GM12878 (cell line): Measurements from ENCODE around the gene COL18A1. TPM values are rescaled to one million over a fixed set of nuclear protein-coding genes. Genes with fewer than 3 reads are reported as not detected.

ENCODE experiments used
- ATAC-seq: fragments of 200-7000 bp; cut with Tn5 transposase; 3 replicates; pipeline ENCODE4 v1.9.1; 2020; ENCODE audit warnings: mild to moderate bottlenecking, moderate library complexity
- BruUV-seq: library from RNA; stranded (reverse); fragments of 400-500 nt; replicated peaks from 2 replicates; lab custom pipeline; 2021; lab: Mats Ljungman, UMichigan
- CTCF ChIA-PET: fragments of 300-600 bp; sonication (Branson Sonifier 250); formaldehyde crosslinking; extraction: SDS; loops from one replicate; lab custom pipeline; 2021; ENCODE audit warnings: inconsistent platforms; lab: Yijun Ruan, JAX
- POLR2A ChIA-PET: fragments of 350-600 bp; formaldehyde crosslinking; extraction: SDS; loops from one replicate; lab custom pipeline; 2021; ENCODE audit warnings: inconsistent platforms; lab: Charles Lee
- RAD21 ChIA-PET: fragments of 300-600 bp; sonication (Branson Sonifier 250); formaldehyde crosslinking; loops from one replicate; lab custom pipeline; 2023; ENCODE audit warnings: antibody characterized with exemption; ENCODE audit not compliant: unreplicated experiment; lab: Charles Lee
- SMC1A ChIA-PET: fragments of 300-600 bp; sonication (Branson Sonifier 250); formaldehyde crosslinking; loops from one replicate; lab custom pipeline; 2023; ENCODE audit not compliant: unreplicated experiment, uncharacterized antibody; lab: Charles Lee
- DNase-seq: peaks from one replicate; pipeline ENCODE4 v3.0.0-alpha.2; 2011; ENCODE audit warnings: low read depth, low spot score
- FAIRE-seq: peaks from 3 replicates; lab custom pipeline; 2011; peaks lifted over from hg19 to GRCh38; lab: Jason Lieb, UNC
- H2AFZ ChIP-seq: 2 replicates; pipeline ENCODE4 v1.6.0; 2011; ENCODE audit warnings: low read depth, low read length, control low read depth; ENCODE audit not compliant: control insufficient read depth
- H3K27ac ChIP-seq: 2 replicates; pipeline ENCODE4 v1.5.1; 2011; ENCODE audit warnings: control low read depth; ENCODE audit not compliant: control insufficient read depth, insufficient read depth
- H3K27me3 ChIP-seq, 2 experiments: replicated peaks in 1 of 2; 2 replicates each; pipeline versions ENCODE4 v1.6.0 to v1.6.1; 2011; ENCODE audit warnings: low read length in 1 of 2; ENCODE audit not compliant: control insufficient read depth in 2 of 2, insufficient read depth in 2 of 2
- H3K36me3 ChIP-seq, 2 experiments: 2 replicates each; pipeline ENCODE4 v1.5.1; 2011; ENCODE audit warnings: low read length in 1 of 2; ENCODE audit not compliant: control insufficient read depth in 2 of 2, insufficient read depth in 2 of 2
- H3K4me1 ChIP-seq: 2 replicates; pipeline ENCODE4 v1.6.1; 2011; ENCODE audit warnings: mild to moderate bottlenecking, low read length, moderate library complexity, mixed read lengths; ENCODE audit not compliant: control insufficient read depth, insufficient read depth
- H3K4me2 ChIP-seq: 2 replicates; pipeline ENCODE4 v1.6.0; 2011; ENCODE audit warnings: control low read depth; ENCODE audit not compliant: control insufficient read depth, insufficient read depth
- H3K4me3 ChIP-seq: fragments of 200-600 bp; sonication (generic); 2 replicates; pipeline ENCODE4 v1.5.1; 2016
- H3K79me2 ChIP-seq: 2 replicates; pipeline ENCODE4 v1.6.0; 2011; ENCODE audit warnings: low read length; ENCODE audit not compliant: control insufficient read depth, insufficient read depth
- H3K9ac ChIP-seq: 2 replicates; pipeline ENCODE4 v1.8.0; 2011; ENCODE audit warnings: low read length, control low read depth, mixed read lengths; ENCODE audit not compliant: control insufficient read depth, insufficient read depth
- H3K9me3 ChIP-seq: replicated peaks from 3 replicates; pipeline ENCODE4 v1.5.1; 2011; ENCODE audit warnings: mild to moderate bottlenecking, low read length; ENCODE audit not compliant: control insufficient read depth, insufficient read depth
- H4K20me1 ChIP-seq: 2 replicates; pipeline ENCODE4 v1.6.0; 2011; ENCODE audit not compliant: control insufficient read depth, insufficient read depth
- HDAC2 ChIP-seq: fragments of 200-600 bp; sonication (generic); IDR thresholded peaks from 2 replicates; pipeline ENCODE4 v1.6.1; 2017
- NFXL1 ChIP-seq: fragments of 450-650 bp; IDR thresholded peaks from 2 replicates; pipeline ENCODE4 v1.6.1; 2017; ENCODE audit warnings: antibody characterized with exemption, mild to moderate bottlenecking, borderline replicate concordance
- NFYB ChIP-seq: IDR thresholded peaks from 2 replicates; pipeline ENCODE4 v1.6.1; 2011; ENCODE audit warnings: low read depth, mild to moderate bottlenecking, low read length, improper control_type of control experiment, moderate library complexity; ENCODE audit not compliant: insufficient read depth
- POLR2AphosphoS2 ChIP-seq: IDR thresholded peaks from 2 replicates; pipeline ENCODE4 v1.6.1; 2011; ENCODE audit warnings: low read depth, mild to moderate bottlenecking, low read length, improper control_type of control experiment, moderate library complexity
- RCOR1 ChIP-seq: conservative IDR thresholded peaks from 2 replicates; pipeline ENCODE4 v1.6.1; 2012; ENCODE audit warnings: low read depth, low read length, improper control_type of control experiment
- TBL1XR1 ChIP-seq: IDR thresholded peaks from 2 replicates; pipeline ENCODE4 v1.6.1; 2012; ENCODE audit warnings: low read depth, low read length, improper control_type of control experiment
- ZNF217 ChIP-seq: fragments of 450-650 bp; IDR thresholded peaks from 2 replicates; pipeline ENCODE4 v1.6.1; 2017; ENCODE audit warnings: antibody characterized with exemption, mild to moderate bottlenecking
- WGBS: methylation state at CpG from one replicate; pipeline ENCODE4 v1.1.6; 2016; ENCODE audit warnings: low lambda C conversion rate; ENCODE audit not compliant: insufficient replicate concordance, insufficient coverage; ENCODE audit errors: missing lambda C conversion rate; 5-methylcytosine and 5-hydroxymethylcytosine counted together
- in situ Hi-C: fragments of 300-500 bp; cut with MboI; formaldehyde crosslinking; loops from 9 replicates; pipeline ENCODE4 v1.14.3; 2018; ENCODE audit warnings: mixed read lengths
- intact Hi-C: fragments of 100-400 bp; cut with micrococcal nuclease; formaldehyde crosslinking; loops from one replicate; pipeline ENCODE4 v1.14.2; 2022; ENCODE audit not compliant: unreplicated experiment
- polyA plus RNA-seq, 11 experiments: library from polyadenylated mRNA; depleted of rRNA in 4 of 11; unstranded in 6 of 11; stranded (reverse) in 5 of 11; fragments of >200 nt; fragmentation: Nextera tagmentation in 4 of 11; fragmentation: Illumina TruSeq in 1 of 11; extraction: Ambion mirVana in 4 of 11; extraction: Trizol in 1 of 11; gene quantifications; 1 replicate in 1 of 11; 2 replicates in 10 of 11; pipeline versions ENCODE4 v1.2.1 to v1.2.3, GENCODE V29; 2011 to 2016; ENCODE audit warnings: inconsistent platforms in 2 of 11, missing spikeins in 2 of 11, low read depth in 1 of 11
- total RNA-seq, 4 experiments: library from RNA; depleted of rRNA in 3 of 4; stranded (reverse); fragments of >200 nt in 3 of 4; fragmentation: Illumina TruSeq in 1 of 4; extraction: Trizol in 1 of 4; gene quantifications; 2 replicates each; pipeline versions ENCODE4 v1.2.1 to v1.2.3, GENCODE V29; 2013 to 2021
- TF ChIP-seq, protein P1 (sequence below): IDR thresholded peaks from 2 replicates; pipeline ENCODE4 v1.6.1; 2011; ENCODE audit warnings: mild to moderate bottlenecking, low read depth, low read length, moderate library complexity; ENCODE audit not compliant: insufficient replicate concordance
- TF ChIP-seq, protein P2 (sequence below): IDR thresholded peaks from 2 replicates; pipeline ENCODE4 v1.6.1; 2011; ENCODE audit warnings: low read depth, low read length, improper control_type of control experiment, borderline replicate concordance
- TF ChIP-seq, protein P3 (sequence below): fragments of 150-350 bp; IDR thresholded peaks from 2 replicates; pipeline ENCODE4 v1.6.1; 2014; ENCODE audit warnings: mild to moderate bottlenecking, low read depth, low read length
- TF ChIP-seq, protein P4 (sequence below): fragments of 450-650 bp; IDR thresholded peaks from 2 replicates; pipeline ENCODE4 v1.6.1; 2018; ENCODE audit warnings: borderline replicate concordance, mild to moderate bottlenecking; ENCODE audit not compliant: partially characterized antibody

The COL18A1 gene
- total and polyA plus RNA-seq, 10 of the 15 experiments (the other 5 are each of a cell fraction or from before 2014, with no cell fraction given), result under 0.01 to 0.49 (median 0.09) TPM; not detected in 3

DNA sequence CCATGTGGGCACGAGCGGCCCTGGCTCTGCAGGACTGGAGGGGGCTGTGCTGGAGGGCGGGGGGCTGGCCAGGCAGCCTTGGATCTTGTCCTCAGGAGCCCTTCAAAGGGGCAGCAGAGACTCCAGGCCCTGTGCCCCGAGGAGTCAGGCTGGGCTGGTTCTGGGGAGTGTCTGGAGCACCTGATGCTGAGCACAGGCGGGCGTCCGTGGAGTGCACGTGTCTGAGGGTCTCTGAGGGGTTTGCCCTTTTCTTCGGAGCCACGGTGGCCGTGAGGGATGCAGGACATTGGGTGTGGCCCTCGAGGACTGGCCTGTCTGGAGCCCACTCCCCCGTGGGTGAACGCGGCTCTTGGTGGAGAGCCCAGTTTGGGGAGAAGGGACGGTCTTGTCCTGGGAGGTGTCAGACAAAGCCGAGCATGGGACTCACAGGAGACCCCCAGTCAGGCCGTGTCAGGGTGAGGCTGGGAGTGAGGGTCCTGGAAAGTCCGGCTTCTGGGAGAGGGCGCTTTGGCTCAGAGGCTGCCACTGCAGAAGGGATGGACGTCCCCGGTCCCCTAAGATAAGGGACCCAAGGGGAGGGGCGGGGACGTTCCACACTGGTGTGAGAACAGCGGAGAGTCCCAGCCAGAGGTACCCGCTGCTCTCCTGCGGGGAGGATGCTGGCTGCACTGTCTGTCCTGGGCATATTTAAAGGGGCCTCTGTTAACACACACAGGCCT lies 60.8 kb downstream of the COL18A1 start (continued):
- TF ChIP-seq, protein P1, sequence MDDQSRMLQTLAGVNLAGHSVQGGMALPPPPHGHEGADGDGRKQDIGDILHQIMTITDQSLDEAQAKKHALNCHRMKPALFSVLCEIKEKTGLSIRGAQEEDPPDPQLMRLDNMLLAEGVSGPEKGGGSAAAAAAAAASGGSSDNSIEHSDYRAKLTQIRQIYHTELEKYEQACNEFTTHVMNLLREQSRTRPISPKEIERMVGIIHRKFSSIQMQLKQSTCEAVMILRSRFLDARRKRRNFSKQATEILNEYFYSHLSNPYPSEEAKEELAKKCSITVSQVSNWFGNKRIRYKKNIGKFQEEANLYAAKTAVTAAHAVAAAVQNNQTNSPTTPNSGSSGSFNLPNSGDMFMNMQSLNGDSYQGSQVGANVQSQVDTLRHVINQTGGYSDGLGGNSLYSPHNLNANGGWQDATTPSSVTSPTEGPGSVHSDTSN, result no peak
- TF ChIP-seq TBL1XR1 (no peak), NFYB (no peak)
- TF ChIP-seq, all 136 proteins: peak for 0

DNA sequence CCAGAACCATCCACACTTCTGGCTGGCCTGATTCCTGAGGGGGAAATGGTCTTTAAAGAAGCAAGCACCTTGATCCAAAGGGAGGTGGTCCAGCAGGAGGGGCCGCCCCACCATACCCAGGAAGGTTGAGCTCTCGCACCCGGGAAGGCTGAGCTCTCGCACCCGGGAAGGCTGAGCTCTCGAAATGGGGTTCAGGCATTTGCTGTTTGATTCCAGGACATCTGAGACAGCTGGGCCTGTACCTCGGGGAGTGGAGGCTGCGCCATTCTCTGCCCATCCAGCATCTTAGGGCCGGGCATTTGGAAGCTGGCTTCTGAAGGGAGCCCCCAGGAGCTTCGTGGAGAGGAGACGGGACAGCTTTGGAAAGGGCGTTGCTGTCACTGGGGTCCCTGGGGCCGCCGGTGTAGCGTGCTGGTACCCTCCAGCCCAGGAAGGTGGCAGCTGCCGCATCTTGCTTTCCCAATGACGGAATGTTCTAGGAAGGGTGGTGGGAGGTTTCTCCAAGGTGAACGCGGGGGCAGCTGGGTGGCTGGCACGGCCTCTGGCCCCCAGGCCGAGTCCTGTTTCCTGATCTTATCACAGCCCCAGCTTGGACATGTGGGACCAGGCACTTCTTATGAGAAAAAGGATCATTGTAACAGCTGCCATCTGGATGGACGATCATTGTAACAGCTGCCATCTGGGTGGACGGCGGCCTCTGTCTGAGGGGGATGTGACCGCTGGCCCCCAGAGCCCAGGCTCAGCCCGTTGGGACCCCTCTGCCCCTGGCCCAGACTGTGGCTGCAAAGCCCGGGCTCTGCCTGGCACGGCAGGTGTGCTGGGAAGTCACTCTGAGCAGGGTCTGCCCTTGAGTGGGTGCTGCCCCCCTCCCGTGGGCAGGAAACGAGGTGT lies 61.6 kb downstream of the COL18A1 start:
- H3K27ac ChIP-seq, result no peak overlapping the region
- RAD21 ChIA-PET, result no interaction called here
- no peak overlapping the region for H2AFZ ChIP-seq
- H4K20me1 ChIP-seq, result no peaks in the 10 kb centered on the region
- CTCF ChIA-PET, result no interaction called here
- intact Hi-C loops (no loop called here), in situ Hi-C loops (loop anchor here (25.0 kb wide), 1 partner anchor 346 kb away; no protein-coding TSS in a partner anchor)
- no peak overlapping the region for H3K9ac ChIP-seq
- H3K9me3 ChIP-seq, result no peaks in the 10 kb centered on the region
- H3K36me3 ChIP-seq, result no peaks in the 10 kb centered on the region
- BruUV-seq, result no TSS peak
- H3K79me2 ChIP-seq, result no peaks in the 10 kb centered on the region
- ATAC-seq (no peak), FAIRE-seq (no peak), DNase-seq (no peak)
- POLR2A ChIA-PET, result no interaction called here
- SMC1A ChIA-PET, result no interaction called here
- no peaks in the 10 kb centered on the region for H3K27me3 ChIP-seq
- H3K4me3 ChIP-seq, result no peak overlapping the region
- H3K4me1 ChIP-seq, result no peaks in the 10 kb centered on the region
- no peak overlapping the region for H3K4me2 ChIP-seq
- WGBS, result 63% methylated on average over 30 of the region's 30 CpGs
- TF ChIP-seq, protein P2, sequence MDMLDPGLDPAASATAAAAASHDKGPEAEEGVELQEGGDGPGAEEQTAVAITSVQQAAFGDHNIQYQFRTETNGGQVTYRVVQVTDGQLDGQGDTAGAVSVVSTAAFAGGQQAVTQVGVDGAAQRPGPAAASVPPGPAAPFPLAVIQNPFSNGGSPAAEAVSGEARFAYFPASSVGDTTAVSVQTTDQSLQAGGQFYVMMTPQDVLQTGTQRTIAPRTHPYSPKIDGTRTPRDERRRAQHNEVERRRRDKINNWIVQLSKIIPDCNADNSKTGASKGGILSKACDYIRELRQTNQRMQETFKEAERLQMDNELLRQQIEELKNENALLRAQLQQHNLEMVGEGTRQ, result no peak
- TF ChIP-seq NFXL1 (no peak), ZNF217 (no peak), RCOR1 (no peak), POLR2AphosphoS2 (no peak), HDAC2 (no peak)
- TF ChIP-seq, protein P3, sequence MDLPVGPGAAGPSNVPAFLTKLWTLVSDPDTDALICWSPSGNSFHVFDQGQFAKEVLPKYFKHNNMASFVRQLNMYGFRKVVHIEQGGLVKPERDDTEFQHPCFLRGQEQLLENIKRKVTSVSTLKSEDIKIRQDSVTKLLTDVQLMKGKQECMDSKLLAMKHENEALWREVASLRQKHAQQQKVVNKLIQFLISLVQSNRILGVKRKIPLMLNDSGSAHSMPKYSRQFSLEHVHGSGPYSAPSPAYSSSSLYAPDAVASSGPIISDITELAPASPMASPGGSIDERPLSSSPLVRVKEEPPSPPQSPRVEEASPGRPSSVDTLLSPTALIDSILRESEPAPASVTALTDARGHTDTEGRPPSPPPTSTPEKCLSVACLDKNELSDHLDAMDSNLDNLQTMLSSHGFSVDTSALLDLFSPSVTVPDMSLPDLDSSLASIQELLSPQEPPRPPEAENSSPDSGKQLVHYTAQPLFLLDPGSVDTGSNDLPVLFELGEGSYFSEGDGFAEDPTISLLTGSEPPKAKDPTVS, result no peak
- TF ChIP-seq, protein P4, sequence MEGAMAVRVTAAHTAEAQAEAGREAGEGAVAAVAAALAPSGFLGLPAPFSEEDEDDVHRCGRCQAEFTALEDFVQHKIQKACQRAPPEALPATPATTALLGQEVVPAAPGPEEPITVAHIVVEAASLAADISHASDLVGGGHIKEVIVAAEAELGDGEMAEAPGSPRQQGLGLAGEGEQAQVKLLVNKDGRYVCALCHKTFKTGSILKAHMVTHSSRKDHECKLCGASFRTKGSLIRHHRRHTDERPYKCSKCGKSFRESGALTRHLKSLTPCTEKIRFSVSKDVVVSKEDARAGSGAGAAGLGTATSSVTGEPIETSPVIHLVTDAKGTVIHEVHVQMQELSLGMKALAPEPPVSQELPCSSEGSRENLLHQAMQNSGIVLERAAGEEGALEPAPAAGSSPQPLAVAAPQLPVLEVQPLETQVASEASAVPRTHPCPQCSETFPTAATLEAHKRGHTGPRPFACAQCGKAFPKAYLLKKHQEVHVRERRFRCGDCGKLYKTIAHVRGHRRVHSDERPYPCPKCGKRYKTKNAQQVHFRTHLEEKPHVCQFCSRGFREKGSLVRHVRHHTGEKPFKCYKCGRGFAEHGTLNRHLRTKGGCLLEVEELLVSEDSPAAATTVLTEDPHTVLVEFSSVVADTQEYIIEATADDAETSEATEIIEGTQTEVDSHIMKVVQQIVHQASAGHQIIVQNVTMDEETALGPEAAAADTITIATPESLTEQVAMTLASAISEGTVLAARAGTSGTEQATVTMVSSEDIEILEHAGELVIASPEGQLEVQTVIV, result no peak
